H1 (cell line): ENCODE results near the gene PFDN6. TPM values are rescaled to one million over a fixed set of nuclear protein-coding genes. Genes with fewer than 3 reads are reported as not detected.

ENCODE experiments used
- CTCF ChIA-PET: fragments of 300-600 bp; sonication (Branson Sonifier 250); formaldehyde crosslinking; loops from one replicate; lab custom pipeline; 2021; ENCODE audit not compliant: partially characterized antibody; lab: Charles Lee
- POLR2A ChIA-PET: fragments of 300-600 bp; sonication (Branson Sonifier 250); formaldehyde crosslinking; loops from one replicate; lab custom pipeline; 2021; ENCODE audit warnings: inconsistent platforms; ENCODE audit not compliant: partially characterized antibody; lab: Charles Lee
- DNase-seq, 2 experiments: peaks; one replicate each; pipeline versions ENCODE4 v3.0.0 to v3.0.0-alpha.2; 2010 to 2022; ENCODE audit warnings: low spot score in 2 of 2, low read depth in 1 of 2, mixed read lengths in 1 of 2
- FAIRE-seq: peaks from 2 replicates; lab custom pipeline; 2011; peaks lifted over from hg19 to GRCh38; lab: Jason Lieb, UNC
- H2AFZ ChIP-seq: 2 replicates; pipeline ENCODE4 v1.8.1; 2012; ENCODE audit warnings: low read length, inconsistent platforms
- H2AK5ac ChIP-seq: 2 replicates; pipeline ENCODE4 v1.6.1; 2013; ENCODE audit warnings: low read depth, low read length
- H2BK120ac ChIP-seq: replicated peaks from 2 replicates; pipeline ENCODE3; 2013; ENCODE audit warnings: low read depth, low read length, inconsistent platforms
- H2BK12ac ChIP-seq: 2 replicates; pipeline ENCODE4 v1.6.1; 2013; ENCODE audit warnings: low read depth, low read length
- H2BK15ac ChIP-seq: 2 replicates; pipeline ENCODE4 v1.6.1; 2013; ENCODE audit warnings: low read length
- H2BK20ac ChIP-seq: 2 replicates; pipeline ENCODE4 v1.6.1; 2013; ENCODE audit warnings: low read length
- H2BK5ac ChIP-seq: 2 replicates; pipeline ENCODE4 v1.6.1; 2013; ENCODE audit warnings: low read depth, low read length
- H3K14ac ChIP-seq: 2 replicates; pipeline ENCODE4 v1.6.1; 2013; ENCODE audit warnings: inconsistent platforms; ENCODE audit not compliant: insufficient read length
- H3K18ac ChIP-seq: 2 replicates; pipeline ENCODE4 v1.6.1; 2013; ENCODE audit warnings: low read length; ENCODE audit errors: extremely low read depth
- H3K23ac ChIP-seq: 2 replicates; pipeline ENCODE4 v1.6.1; 2013; ENCODE audit warnings: inconsistent platforms; ENCODE audit not compliant: insufficient read length
- H3K23me2 ChIP-seq: 2 replicates; pipeline ENCODE4 v1.6.1; 2013; ENCODE audit warnings: low read depth, low read length
- H3K27ac ChIP-seq: 2 replicates; pipeline ENCODE4 v1.6.1; 2011; ENCODE audit warnings: low read depth, low read length, inconsistent platforms
- H3K27me3 ChIP-seq, 4 experiments: replicated peaks in 1 of 4; 1 replicate in 1 of 4; 2 replicates in 3 of 4; pipeline versions ENCODE4 v1.6.1 to v1.8.1; 2011 to 2013; ENCODE audit warnings: low read length in 3 of 4, mild to moderate bottlenecking in 3 of 4, inconsistent platforms in 2 of 4, mixed read lengths in 2 of 4, moderate library complexity in 1 of 4; ENCODE audit not compliant: control insufficient read depth in 3 of 4, insufficient read depth in 3 of 4; ENCODE audit errors: extremely low read depth in 1 of 4
- H3K36me3 ChIP-seq, 4 experiments: 2 replicates each; pipeline versions ENCODE4 v1.6.1 to v1.8.1; 2011 to 2013; ENCODE audit warnings: mild to moderate bottlenecking in 4 of 4, low read length in 3 of 4, moderate library complexity in 2 of 4, control low read depth in 1 of 4, inconsistent platforms in 1 of 4; ENCODE audit not compliant: insufficient read depth in 4 of 4, control insufficient read depth in 2 of 4
- H3K4ac ChIP-seq: replicated peaks from 2 replicates; pipeline ENCODE3; 2013; ENCODE audit warnings: low read length, low read depth, mixed read lengths, inconsistent platforms; ENCODE audit not compliant: insufficient read length
- H3K4me1 ChIP-seq, 4 experiments: replicated peaks in 1 of 4; 1 replicate in 1 of 4; 2 replicates in 3 of 4; pipeline versions ENCODE4 v1.6.1 to v1.8.1; 2011 to 2013; ENCODE audit warnings: low read length in 3 of 4, inconsistent platforms in 2 of 4, mixed read lengths in 1 of 4; ENCODE audit not compliant: insufficient read depth in 4 of 4, control insufficient read depth in 3 of 4
- H3K4me2 ChIP-seq, 2 experiments: 2 replicates each; pipeline versions ENCODE4 v1.6.1 to v1.8.1; 2011 to 2013; ENCODE audit warnings: low read depth in 2 of 2, low read length in 2 of 2, control low read depth in 1 of 2, inconsistent platforms in 1 of 2, mild to moderate bottlenecking in 1 of 2; ENCODE audit not compliant: insufficient read depth in 1 of 2
- H3K4me3 ChIP-seq, 4 experiments: fragments of 200-600, 300-600 bp in 1 of 4; sonication (generic), shearing (Covaris generic), sonication (Bioruptor Twin) in 1 of 4; 2 replicates each; pipeline versions ENCODE4 v1.5.1 to v1.8.1; 2011 to 2016; ENCODE audit warnings: low read length in 4 of 4, low read depth in 3 of 4, control low read depth in 2 of 4, inconsistent platforms in 2 of 4, mild to moderate bottlenecking in 2 of 4, mixed read lengths in 1 of 4, moderate library complexity in 1 of 4; ENCODE audit not compliant: insufficient read depth in 2 of 4; ENCODE audit errors: extremely low read depth in 1 of 4
- H3K56ac ChIP-seq: replicated peaks from 2 replicates; pipeline ENCODE3; 2013; ENCODE audit warnings: low read depth, mild to moderate bottlenecking, mixed read lengths, low read length, inconsistent platforms; ENCODE audit not compliant: insufficient read length
- H3K79me1 ChIP-seq: 2 replicates; pipeline ENCODE4 v1.6.1; 2013; ENCODE audit warnings: low read depth, low read length, control low read depth
- H3K79me2 ChIP-seq, 2 experiments: 2 replicates each; pipeline versions ENCODE4 v1.6.1 to v1.8.1; 2012 to 2013; ENCODE audit warnings: low read length in 2 of 2, mild to moderate bottlenecking in 2 of 2, inconsistent platforms in 1 of 2; ENCODE audit not compliant: insufficient read depth in 2 of 2, control insufficient read depth in 1 of 2
- H3K9ac ChIP-seq, 4 experiments: replicated peaks in 1 of 4; 1 replicate in 1 of 4; 2 replicates in 3 of 4; pipeline versions ENCODE4 v1.6.1 to v1.8.1; 2011 to 2013; ENCODE audit warnings: low read depth in 3 of 4, low read length in 3 of 4, control low read depth in 2 of 4, mild to moderate bottlenecking in 2 of 4, moderate library complexity in 2 of 4, inconsistent platforms in 1 of 4; ENCODE audit errors: extremely low read depth in 1 of 4
- H3K9me3 ChIP-seq, 2 experiments: 2 replicates each; pipeline versions ENCODE4 v1.6.1 to v1.8.1; 2012 to 2013; ENCODE audit warnings: mild to moderate bottlenecking in 2 of 2, moderate library complexity in 2 of 2, control low read depth in 1 of 2, inconsistent platforms in 1 of 2, low read depth in 1 of 2, low read length in 1 of 2, mixed read lengths in 1 of 2; ENCODE audit not compliant: insufficient read depth in 2 of 2
- H4K20me1 ChIP-seq, 2 experiments: replicated peaks in 1 of 2; 2 replicates each; pipeline versions ENCODE3 to v1.8.1; 2011 to 2013; ENCODE audit warnings: inconsistent platforms in 2 of 2, low read length in 2 of 2, mild to moderate bottlenecking in 1 of 2; ENCODE audit not compliant: insufficient read depth in 2 of 2, control insufficient read depth in 1 of 2
- H4K5ac ChIP-seq: 2 replicates; pipeline ENCODE4 v1.6.1; 2013; ENCODE audit warnings: low read length, low read depth, mixed read lengths, inconsistent platforms; ENCODE audit not compliant: insufficient read length
- H4K8ac ChIP-seq: 2 replicates; pipeline ENCODE4 v1.8.0; 2013; ENCODE audit warnings: mild to moderate bottlenecking, moderate library complexity, low read length, inconsistent platforms; ENCODE audit not compliant: insufficient read depth; ENCODE audit errors: extremely low read depth
- H4K91ac ChIP-seq: replicated peaks from 2 replicates; pipeline ENCODE3; 2013; ENCODE audit warnings: low read length, mixed read lengths, inconsistent platforms; ENCODE audit not compliant: insufficient read length
- BRCA1 ChIP-seq: IDR thresholded peaks from 2 replicates; pipeline ENCODE4 v1.6.1; 2012; ENCODE audit warnings: low read depth, low read length, improper control_type of control experiment
- FOSL1 ChIP-seq: IDR thresholded peaks from 2 replicates; pipeline ENCODE4 v1.6.1; 2011; ENCODE audit warnings: mild to moderate bottlenecking, low read depth, low read length, moderate library complexity; ENCODE audit not compliant: insufficient read depth
- RNF2 ChIP-seq: fragments of 200-900, 300-1000 bp; sonication (generic); IDR thresholded peaks from 2 replicates; pipeline ENCODE4 v1.7.1; 2016; ENCODE audit warnings: borderline replicate concordance, low read depth, mild to moderate bottlenecking, antibody characterized with exemption, low read length; ENCODE audit not compliant: poor library complexity, severe bottlenecking; ENCODE audit errors: missing control alignments
- SIN3A ChIP-seq, 2 experiments: IDR thresholded peaks in 1 of 2; conservative IDR thresholded peaks in 1 of 2; 2 replicates each; pipeline ENCODE4 v1.6.1; 2011 to 2012; ENCODE audit warnings: low read length in 2 of 2, improper control_type of control experiment in 1 of 2, low read depth in 1 of 2, mild to moderate bottlenecking in 1 of 2
- WGBS, 2 experiments: shearing (Covaris generic) in 1 of 2; methylation state at CpG; one replicate each; pipeline versions ENCODE4 v1.1.6 to v1.1.7; 2013 to 2015; ENCODE audit warnings: low lambda C conversion rate in 2 of 2, mixed read lengths in 2 of 2, inconsistent platforms in 1 of 2, low coverage in 1 of 2, missing lambda C conversion rate in 1 of 2; ENCODE audit not compliant: insufficient replicate concordance in 2 of 2, insufficient coverage in 1 of 2, insufficient read length in 1 of 2; ENCODE audit errors: extremely low coverage in 1 of 2, missing lambda C conversion rate in 1 of 2; 5-methylcytosine and 5-hydroxymethylcytosine counted together
- long read RNA-seq, 2 experiments: library from RNA in 1 of 2; library from capped mRNA in 1 of 2; stranded (forward); transcript quantifications; one replicate each; pipeline ENCODE4 v2.0.0, GENCODE V29; 2021; ENCODE audit warnings: inconsistent platforms in 1 of 2
- polyA minus RNA-seq, 3 experiments: library from RNA; depleted of rRNA, polyadenylated mRNA; stranded (reverse); fragments of >200 nt; gene quantifications; 1 replicate in 2 of 3; 2 replicates in 1 of 3; pipeline ENCODE4 v1.2.3, GENCODE V29; 2011
- polyA plus RNA-seq, 7 experiments: library from polyadenylated mRNA; depleted of rRNA in 3 of 7; stranded (reverse) in 5 of 7; unstranded in 2 of 7; fragments of >200 nt in 5 of 7; fragments of 200-250 nt in 2 of 7; gene quantifications; 1 replicate in 5 of 7; 2 replicates in 1 of 7; 4 replicates in 1 of 7; pipeline versions ENCODE4 v1.2.1 to v1.2.3, GENCODE V29; 2011 to 2013; ENCODE audit warnings: missing spikeins in 2 of 7, mixed read lengths in 2 of 7
- total RNA-seq: library from RNA; stranded (reverse); fragmentation: NEBNext Ultra II Directional; extraction: Animal tissue kit (Norgen Biotek cat#: 25700); gene quantifications from 2 replicates; pipeline ENCODE4 v1.2.1, GENCODE V29; 2021
- TF ChIP-seq, protein P1 (sequence below): IDR thresholded peaks from 2 replicates; pipeline ENCODE4 v1.6.1; 2011; ENCODE audit warnings: low read depth, mild to moderate bottlenecking, low read length; ENCODE audit not compliant: insufficient read depth

The PFDN6 gene
- total RNA-seq (93.3 and 95.7 TPM in 2 replicates), polyA plus RNA-seq (2011; rRNA removed) (32.0 and 33.5 TPM in 2 replicates), polyA minus RNA-seq (2011; rRNA and poly(A)+ RNA removed) (16.3 and 18.6 TPM in 2 replicates)
- polyA plus RNA-seq (2011; cell fraction: cytosol; rRNA removed), result 71.5 TPM
- polyA plus RNA-seq (2011; cell fraction: nucleus; rRNA removed), result 51.7 TPM
- polyA plus RNA-seq (2012, experiment 1 of 2), result 122 to 163 TPM (median 157 TPM) in 4 replicates
- 109 TPM for polyA plus RNA-seq (2012, experiment 2 of 2)
- polyA plus RNA-seq (2013, experiment 1 of 2), result 69.3 TPM
- polyA plus RNA-seq (2013, experiment 2 of 2), result 75.8 TPM
- 22.9 TPM for polyA minus RNA-seq (2011; cell fraction: cytosol; rRNA and poly(A)+ RNA removed)
- polyA minus RNA-seq (2011; cell fraction: nucleus; rRNA and poly(A)+ RNA removed), result 23.2 TPM
- long read RNA-seq, experiment 1, transcript PFDN6-201 (4 exons, 740 nt), result major isoform, 19 of 36 reads
- long read RNA-seq, experiment 1, partial matches to known transcripts, result 14 of 36 reads
- long read RNA-seq, experiment 1, other reads (novel, unspliced or antisense), result 1 of 36 reads
- long read RNA-seq, experiment 2, transcript PFDN6-201 (4 exons, 740 nt), result major isoform, 20 of 29 reads
- long read RNA-seq, experiment 2, partial matches to known transcripts, result 6 of 29 reads
- long read RNA-seq, experiment 2, other reads (novel, unspliced or antisense), result 1 of 29 reads

DNA sequence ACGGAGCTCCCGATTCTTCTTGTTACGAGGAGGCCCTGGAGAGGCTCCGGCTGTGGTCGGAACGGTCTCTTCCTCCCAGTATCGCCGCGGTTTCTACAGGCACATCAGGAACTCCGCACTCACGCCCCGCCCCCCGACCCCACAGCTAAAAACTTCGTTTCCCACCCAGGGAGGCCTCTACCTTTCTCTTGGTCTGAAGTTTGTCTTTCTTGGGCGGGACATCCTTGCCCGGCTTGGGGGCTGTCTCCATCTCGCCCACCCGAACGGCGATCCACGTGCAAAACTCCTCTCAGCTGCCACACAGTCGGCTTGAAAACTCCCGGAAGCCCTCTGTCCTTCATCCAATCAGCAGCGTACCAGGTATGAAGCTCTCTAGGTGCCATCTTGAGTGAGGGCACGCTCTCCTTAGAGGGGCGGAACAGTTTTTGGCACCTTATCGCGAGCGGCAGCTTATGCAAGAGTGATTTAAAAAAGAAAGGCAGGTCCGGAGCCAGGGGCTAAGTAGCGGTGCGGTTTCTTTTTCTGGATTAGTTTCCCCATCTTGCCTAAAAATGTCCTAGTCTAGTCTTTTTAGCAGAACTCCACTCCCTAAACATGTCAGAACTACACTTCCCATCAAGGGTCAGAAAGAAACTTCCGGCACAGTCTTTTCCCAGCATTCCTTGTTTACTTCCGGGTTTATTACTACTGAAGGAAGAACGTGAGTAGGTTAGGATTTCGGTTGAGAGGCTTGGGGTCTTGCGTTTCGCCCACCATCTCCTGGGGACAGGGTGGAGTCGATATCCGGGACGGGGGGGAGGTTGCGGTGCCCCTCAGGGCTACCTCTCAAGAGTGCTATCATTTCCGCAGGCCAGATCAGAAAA lies at the start of gene PFDN6, which contains the start of gene WDR46:
TSS of gene PFDN6 (plus strand) at position 681 of the 863 bp plus-strand sequence. CDS start 256 bp downstream, outside the sequence.
TSS of gene WDR46 (minus strand) at position 319 of the 863 bp plus-strand sequence. CDS start at position 250, 69 bp downstream.
- peaks cover 0 to 11% (median 5%) of the 10 kb centered on the region in 4 experiments; a peak in 5 of 7 replicates for H3K4me1 ChIP-seq
- no peak for FAIRE-seq
- TF ChIP-seq FOSL1, result no peak
- TF ChIP-seq RNF2, result no peak
- TF ChIP-seq, protein P1, sequence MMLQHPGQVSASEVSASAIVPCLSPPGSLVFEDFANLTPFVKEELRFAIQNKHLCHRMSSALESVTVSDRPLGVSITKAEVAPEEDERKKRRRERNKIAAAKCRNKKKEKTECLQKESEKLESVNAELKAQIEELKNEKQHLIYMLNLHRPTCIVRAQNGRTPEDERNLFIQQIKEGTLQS, result no peak
- TF ChIP-seq SIN3A (conservative IDR thresholded peaks at IDR 0.05 in 1 of 2, IDR thresholded peaks at IDR 0.05 in 1 of 2; ENCODE audit: low read depth in 1 of 2, low read length in 2 of 2), result peak; percentile 81 to 97; a peak in 3 of 4 replicates
- no peak for TF ChIP-seq BRCA1

More for the DNA sequence above, at the start of gene PFDN6, which contains the start of gene WDR46:
- CTCF ChIA-PET, result interaction anchor here (0.5 to 7.2 kb wide), 8 partner anchors 8 to 364 kb away, joined by 3 to 81 read pairs (median 4); partner anchors contain the start of genes B3GALT4 and RGL2
- peak within 1 kb of the TSS; percentile 90 for H4K8ac ChIP-seq
- no peak within 1 kb of the TSS for H2BK120ac ChIP-seq
- no peak within 1 kb of the TSS for H2BK5ac ChIP-seq
- H3K14ac ChIP-seq, result no peak within 1 kb of the TSS
- peak within 1 kb of the TSS; percentile 93; the same call in 1 of the 2 replicates for H2AFZ ChIP-seq
- H3K4ac ChIP-seq, result no peak within 1 kb of the TSS
- H2AK5ac ChIP-seq, result no peak within 1 kb of the TSS
- POLR2A ChIA-PET, result interaction anchor here (0.6 to 16.7 kb wide), 11 partner anchors 10 to 317 kb away, joined by 3 to 337 read pairs (median 5); partner anchors contain the start of genes B3GALT4, RGL2, RPS18 and TAPBP
- peaks cover 0 to 5% of the 10 kb centered on the region in 2 experiments for H4K20me1 ChIP-seq
- H3K36me3 ChIP-seq, result peaks cover 15 to 39% (median 32%) of the 10 kb centered on the region in 4 experiments
- peak within 1 kb of the TSS; percentile 76 to 92 for H3K4me2 ChIP-seq
- H3K56ac ChIP-seq, result peak within 1 kb of the TSS; percentile 21
- H3K79me2 ChIP-seq, result peaks cover 4 to 31% of the 10 kb centered on the region in 2 experiments; a peak in 3 of 4 replicates
- H3K23ac ChIP-seq, result no peak within 1 kb of the TSS
- H3K9me3 ChIP-seq, result no peaks in the 10 kb centered on the region; a peak in 1 of 4 replicates
- H3K23me2 ChIP-seq, result peaks cover 8% of the 10 kb centered on the region; the same call in 1 of the 2 replicates
- peak within 1 kb of the TSS; percentile 74 to 85 (median 80) for H3K9ac ChIP-seq
- no peak within 1 kb of the TSS for H2BK15ac ChIP-seq
- DNase-seq, result peak in 1 of 2 experiments; percentile 84
- H3K4me3 ChIP-seq, result peak within 1 kb of the TSS; percentile 74 to 97 (median 84)
- peak within 1 kb of the TSS; percentile 48 for H4K5ac ChIP-seq
- no peak within 1 kb of the TSS for H4K91ac ChIP-seq
- no peak within 1 kb of the TSS for H2BK20ac ChIP-seq
- peak within 1 kb of the TSS; percentile 37; the same call in 1 of the 2 replicates for H3K27ac ChIP-seq
- 1% methylated on average over 43 of the region's 43 CpGs; no CpG with 5 or more reads in 1 of the 2 experiments for WGBS, 2 experiments
- H2BK12ac ChIP-seq, result no peak within 1 kb of the TSS
- H3K27me3 ChIP-seq, result no peaks in the 10 kb centered on the region
- no peak within 1 kb of the TSS for H3K18ac ChIP-seq
- H3K79me1 ChIP-seq, result peaks cover 8% of the 10 kb centered on the region; the same call in 1 of the 2 replicates
